Subcutaneous adipose tissue (tissue), 4 donors: ENCODE measurements around the gene VSIG10. TPM values are rescaled to one million over a fixed set of nuclear protein-coding genes. Genes with fewer than 3 reads are reported as not detected.

ENCODE experiments used
- small RNA-seq: library from RNA; depleted of rRNA; stranded (forward); fragments of <200 nt; gene quantifications from one replicate; pipeline ENCODE3, GENCODE V24; 2016
- total RNA-seq, 4 donors: library from RNA; depleted of rRNA; stranded (reverse); fragments of >200 nt; gene quantifications; one replicate each; pipeline ENCODE4 v1.1.0, GENCODE V29; 2016

VSIG10 gene
- total RNA-seq, 4 donors from 2014 or later, result 21.8 to 58.0 (median 29.5) TPM

Small RNA genes lying within 50 kb of the gene (small RNA-seq; reads per million reads assigned to genes)
- gene AC131159.1, result not detected

Other genes starting within 250 kb of the VSIG10 start
- under 1 TPM in 3 of 4 donors, not detected in 1; under 0.01 TPM for gene KSR2, start 135.0 kb downstream of the VSIG10 start, total RNA-seq
- 10 to 100 TPM in 1 of 4 donors, 1 to 10 TPM in 3; 7.0 to 20.7 (median 8.2) TPM for gene RFC5, start 87.3 kb downstream of the VSIG10 start, total RNA-seq
- gene WSB2, start 42.8 kb downstream of the VSIG10 start, total RNA-seq, result 10 to 100 TPM; 52.7 to 88.9 (median 58.8) TPM
- gene PEBP1, start 32.1 kb upstream of the VSIG10 start, total RNA-seq, result 100 to 1,000 TPM; 207 to 336 (median 255) TPM